GM20000 (cell line): ENCODE results near the gene ASB6.

Source experiments
- DNase-seq: peaks from one replicate; pipeline ENCODE4 v3.0.0; 2012; ENCODE audit warnings: low spot score
- TF ChIP-seq, protein P1 (sequence below): IDR thresholded peaks from 2 replicates; pipeline ENCODE4 v1.5.1; 2012; ENCODE audit warnings: mild to moderate bottlenecking, control low read depth; ENCODE audit errors: extremely low read depth, missing control alignments

ASB6 gene

DNA sequence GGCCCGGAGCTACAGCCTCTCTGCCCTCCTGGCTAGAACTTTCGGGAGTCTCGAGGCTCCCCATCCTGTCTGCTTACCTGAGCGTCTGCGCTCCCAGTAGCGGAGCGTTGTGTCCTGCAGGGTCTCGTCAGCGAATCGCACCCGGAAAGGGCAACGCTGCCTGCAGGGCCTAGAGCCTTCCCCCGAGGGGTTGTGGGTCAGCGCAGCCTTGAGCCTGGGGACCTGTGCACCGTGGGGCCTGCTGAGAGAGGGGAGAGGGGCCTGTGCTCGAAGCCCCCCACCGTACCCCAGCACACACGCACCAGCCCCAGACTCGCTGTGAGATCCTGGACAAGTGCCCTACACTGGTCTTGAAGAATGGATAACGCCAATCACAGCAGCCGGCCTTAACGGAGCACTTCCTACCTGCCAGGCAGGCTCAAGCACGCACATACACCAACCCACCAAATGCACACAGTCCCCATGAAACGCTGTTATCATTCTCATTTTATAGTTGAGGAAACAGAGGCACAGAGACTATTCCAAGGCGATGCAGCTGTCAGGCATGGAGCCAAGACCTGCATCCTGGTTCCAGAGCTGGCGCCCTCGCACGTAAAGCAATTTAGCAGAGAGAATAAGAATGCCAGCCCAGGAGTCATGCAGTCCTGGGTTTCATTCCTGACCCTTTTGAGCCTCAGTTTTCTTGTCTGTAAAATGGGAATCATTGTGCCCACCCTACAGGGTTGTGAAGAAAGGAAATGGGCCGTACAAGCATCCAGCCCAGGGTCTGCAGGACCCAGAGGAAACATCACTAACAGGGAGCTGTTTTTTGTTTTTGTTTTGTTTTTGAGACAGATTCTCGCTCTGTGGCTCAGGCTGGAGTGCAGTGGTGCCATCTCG lies 26.3 kb downstream of the ASB6 start:
- TF ChIP-seq, protein P1, sequence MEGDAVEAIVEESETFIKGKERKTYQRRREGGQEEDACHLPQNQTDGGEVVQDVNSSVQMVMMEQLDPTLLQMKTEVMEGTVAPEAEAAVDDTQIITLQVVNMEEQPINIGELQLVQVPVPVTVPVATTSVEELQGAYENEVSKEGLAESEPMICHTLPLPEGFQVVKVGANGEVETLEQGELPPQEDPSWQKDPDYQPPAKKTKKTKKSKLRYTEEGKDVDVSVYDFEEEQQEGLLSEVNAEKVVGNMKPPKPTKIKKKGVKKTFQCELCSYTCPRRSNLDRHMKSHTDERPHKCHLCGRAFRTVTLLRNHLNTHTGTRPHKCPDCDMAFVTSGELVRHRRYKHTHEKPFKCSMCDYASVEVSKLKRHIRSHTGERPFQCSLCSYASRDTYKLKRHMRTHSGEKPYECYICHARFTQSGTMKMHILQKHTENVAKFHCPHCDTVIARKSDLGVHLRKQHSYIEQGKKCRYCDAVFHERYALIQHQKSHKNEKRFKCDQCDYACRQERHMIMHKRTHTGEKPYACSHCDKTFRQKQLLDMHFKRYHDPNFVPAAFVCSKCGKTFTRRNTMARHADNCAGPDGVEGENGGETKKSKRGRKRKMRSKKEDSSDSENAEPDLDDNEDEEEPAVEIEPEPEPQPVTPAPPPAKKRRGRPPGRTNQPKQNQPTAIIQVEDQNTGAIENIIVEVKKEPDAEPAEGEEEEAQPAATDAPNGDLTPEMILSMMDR: no peak
- no peak for DNase-seq

DNA sequence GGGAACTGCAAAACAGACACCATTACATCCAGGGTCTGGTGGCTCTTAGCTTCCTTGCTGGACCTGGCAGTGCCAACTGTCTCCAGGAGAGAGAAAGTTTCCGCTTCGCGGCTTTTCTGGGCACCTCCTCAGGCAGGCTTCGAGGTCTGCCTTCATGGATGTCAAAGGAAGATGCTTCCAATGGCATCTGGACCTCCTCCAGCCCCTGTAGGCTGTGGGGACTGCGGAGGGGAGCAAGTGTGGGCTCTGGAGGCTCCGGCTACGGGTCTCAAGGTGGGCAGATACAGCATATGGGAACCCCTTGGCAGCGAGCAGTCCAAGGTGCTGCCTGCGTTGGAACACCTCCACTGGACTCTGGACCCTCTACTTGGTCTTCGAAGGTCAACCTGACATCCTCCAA lies 27.0 kb downstream of the ASB6 start:
- DNase-seq: no peak
- TF ChIP-seq, protein P1: no peak

DNA sequence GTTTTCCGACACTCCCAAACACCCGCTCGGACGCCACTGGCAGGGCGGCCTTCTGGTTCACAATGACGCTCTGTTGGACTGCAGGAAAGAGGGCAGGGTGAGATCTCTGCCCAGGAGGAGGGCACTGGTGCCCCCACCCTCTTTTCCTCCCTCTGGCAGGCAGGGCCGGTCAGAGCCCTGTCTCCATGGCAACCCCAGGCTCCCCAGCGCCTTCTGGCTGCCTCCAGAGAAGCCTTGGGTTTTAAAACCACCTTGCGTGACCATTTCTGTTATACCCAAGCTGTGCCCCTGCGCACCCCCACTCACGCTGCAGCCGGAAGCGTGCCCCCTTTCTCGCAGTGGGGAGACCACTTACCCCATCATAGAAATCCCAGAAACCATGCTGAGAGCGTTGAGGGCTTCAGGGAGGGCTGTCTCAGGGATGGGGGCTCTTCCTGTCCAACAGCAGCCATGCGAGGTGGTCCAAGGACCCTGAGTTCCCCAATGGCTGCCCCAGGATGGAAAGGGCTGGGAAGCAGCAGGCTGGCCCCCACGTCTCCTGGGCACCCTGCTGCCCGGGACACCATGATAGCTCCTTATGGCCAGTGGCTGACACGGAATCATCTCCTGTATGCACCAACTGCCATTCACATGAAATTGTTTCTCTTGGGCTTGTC lies 28.3 kb downstream of the ASB6 start:
- no peak for DNase-seq
- TF ChIP-seq, protein P1: no peak

DNA sequence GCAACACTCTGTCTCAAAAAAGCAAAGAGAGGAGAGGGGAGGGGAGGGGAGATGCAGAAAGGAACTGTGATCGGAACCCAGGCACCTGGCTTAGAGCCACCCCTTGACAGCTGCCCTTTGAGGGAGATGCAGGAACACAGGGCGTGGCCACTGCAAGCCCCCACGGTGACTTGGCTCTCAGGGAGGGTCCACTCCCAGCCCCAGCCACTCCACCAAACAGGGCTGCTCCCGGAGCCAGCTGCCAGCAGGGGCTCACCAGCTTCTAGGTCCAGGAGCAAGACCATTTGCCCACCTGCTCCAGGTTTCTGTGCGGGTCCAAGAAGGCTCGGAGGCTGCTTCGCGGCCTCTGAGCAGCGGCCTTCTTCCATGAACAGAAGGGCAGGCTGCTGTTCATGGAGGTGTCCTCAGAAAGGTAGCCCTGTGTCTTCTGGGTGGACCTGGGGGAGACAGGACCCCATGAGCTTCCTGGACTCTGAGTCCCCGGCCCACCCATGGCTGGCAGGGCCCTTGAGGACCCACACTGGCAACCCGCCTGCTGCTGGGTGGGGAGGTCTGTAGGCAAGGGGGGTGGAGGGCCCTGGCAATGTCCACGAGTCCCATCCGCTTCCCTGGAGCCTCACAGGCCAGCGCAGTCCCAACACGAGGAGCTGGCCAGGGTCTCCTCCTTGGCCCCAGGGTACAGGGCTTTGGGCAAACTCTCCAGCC lies 29.0 kb downstream of the ASB6 start:
- no peak for DNase-seq
- TF ChIP-seq, protein P1: no peak

DNA sequence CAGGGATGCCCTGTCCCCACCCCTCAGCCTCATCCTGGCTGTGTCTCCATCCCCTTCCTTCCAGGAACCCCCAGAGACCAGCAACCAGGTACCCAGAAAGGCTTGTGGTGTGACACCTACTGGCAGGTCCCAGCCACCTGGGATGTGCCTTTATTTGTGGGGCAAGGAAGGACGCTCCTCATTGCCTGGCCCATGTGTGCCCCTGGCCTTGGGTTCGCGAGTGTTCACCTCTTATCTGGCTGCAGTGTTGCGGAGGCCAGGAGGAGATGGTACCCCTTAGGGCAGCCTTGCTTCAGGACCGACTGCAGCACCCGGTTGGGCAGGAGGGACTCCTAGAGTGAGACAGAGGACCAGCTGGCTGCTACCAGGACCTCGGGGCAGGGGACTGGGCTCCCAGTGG lies 29.8 kb downstream of the ASB6 start:
- TF ChIP-seq, protein P1: no peak
- DNase-seq: no peak

DNA sequence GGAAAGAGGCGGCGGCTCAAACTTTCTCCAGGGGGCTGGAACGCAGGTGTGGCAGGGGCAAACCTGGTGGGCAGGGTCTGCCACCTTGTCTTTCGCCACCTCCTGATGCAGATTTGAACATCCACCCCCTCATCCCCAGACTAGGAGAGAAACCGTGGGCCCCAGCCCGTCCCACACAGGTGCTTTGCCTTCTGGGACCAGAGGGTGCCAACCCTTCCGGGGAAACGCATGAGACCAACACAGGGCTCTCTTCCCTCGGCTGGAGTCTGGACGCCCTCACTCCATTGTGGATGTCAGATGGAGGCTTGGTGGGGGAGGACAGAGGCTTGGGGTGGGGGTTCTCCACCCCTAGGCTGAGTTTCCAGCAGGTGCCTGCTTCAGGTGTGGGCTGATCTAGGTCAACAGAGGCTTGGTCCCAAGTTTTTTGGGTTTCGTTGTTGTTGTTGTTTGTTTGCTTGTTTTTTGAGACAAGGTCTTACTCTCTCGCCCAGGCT lies 30.6 kb downstream of the ASB6 start:
- no peak for DNase-seq
- TF ChIP-seq, protein P1: no peak
